A549 (cell line): ENCODE results near the gene C5orf63.
"Not testable (repeated sequence)": the region's sequence is repeated elsewhere in the genome, so short reads cannot be mapped to it uniquely, and the experiment has no call there.

Experiments used
- MAFK ChIP-seq: fragments of 450-650 bp; IDR thresholded peaks from 2 replicates; pipeline ENCODE4 v1.6.1; 2014; ENCODE audit not compliant: partially characterized antibody
- MYC ChIP-seq: IDR thresholded peaks from 2 replicates; pipeline ENCODE4 v1.6.1; 2012; ENCODE audit warnings: mild to moderate bottlenecking, inconsistent platforms, low read length, improper control_type of control experiment, borderline replicate concordance
- RAD21 ChIP-seq, 2 experiments: fragments of >200 bp in 1 of 2; sonication (Bioruptor Twin) in 1 of 2; formaldehyde crosslinking in 1 of 2; IDR thresholded peaks in 1 of 2; conservative IDR thresholded peaks in 1 of 2; 2 replicates in 1 of 2; 3 replicates in 1 of 2; pipeline ENCODE4 v1.6.1; 2012 to 2018; ENCODE audit warnings: inconsistent platforms in 1 of 2
- TF ChIP-seq, protein P1 (sequence below): fragments of >200 bp; sonication (Bioruptor Twin); formaldehyde crosslinking; IDR thresholded peaks from 3 replicates; pipeline ENCODE4 v1.5.1; 2016
- TF ChIP-seq, protein P2 (sequence below): IDR thresholded peaks from 2 replicates; pipeline ENCODE4 v1.6.1; 2012; ENCODE audit warnings: low read depth, borderline replicate concordance

DNA sequence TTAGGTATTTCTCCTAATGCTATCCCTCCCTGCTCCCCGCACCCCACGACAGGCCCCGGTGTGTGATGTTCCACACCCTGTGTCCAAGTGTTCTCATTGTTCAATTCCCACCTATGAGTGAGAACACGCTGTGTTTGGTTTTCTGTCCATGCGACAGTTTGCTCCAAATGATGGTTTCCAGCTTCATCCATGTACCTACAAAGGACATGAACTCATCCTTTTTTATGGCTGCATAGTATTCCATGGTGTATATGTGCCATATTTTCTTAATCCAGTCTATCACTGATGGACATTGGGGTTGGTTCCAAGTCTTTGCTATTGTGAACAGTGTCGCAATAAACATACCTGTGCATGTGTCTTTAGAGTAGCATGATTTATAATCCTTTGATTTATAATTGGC is 19.8 kb downstream of the C5orf63 start:
- TF ChIP-seq, protein P1, sequence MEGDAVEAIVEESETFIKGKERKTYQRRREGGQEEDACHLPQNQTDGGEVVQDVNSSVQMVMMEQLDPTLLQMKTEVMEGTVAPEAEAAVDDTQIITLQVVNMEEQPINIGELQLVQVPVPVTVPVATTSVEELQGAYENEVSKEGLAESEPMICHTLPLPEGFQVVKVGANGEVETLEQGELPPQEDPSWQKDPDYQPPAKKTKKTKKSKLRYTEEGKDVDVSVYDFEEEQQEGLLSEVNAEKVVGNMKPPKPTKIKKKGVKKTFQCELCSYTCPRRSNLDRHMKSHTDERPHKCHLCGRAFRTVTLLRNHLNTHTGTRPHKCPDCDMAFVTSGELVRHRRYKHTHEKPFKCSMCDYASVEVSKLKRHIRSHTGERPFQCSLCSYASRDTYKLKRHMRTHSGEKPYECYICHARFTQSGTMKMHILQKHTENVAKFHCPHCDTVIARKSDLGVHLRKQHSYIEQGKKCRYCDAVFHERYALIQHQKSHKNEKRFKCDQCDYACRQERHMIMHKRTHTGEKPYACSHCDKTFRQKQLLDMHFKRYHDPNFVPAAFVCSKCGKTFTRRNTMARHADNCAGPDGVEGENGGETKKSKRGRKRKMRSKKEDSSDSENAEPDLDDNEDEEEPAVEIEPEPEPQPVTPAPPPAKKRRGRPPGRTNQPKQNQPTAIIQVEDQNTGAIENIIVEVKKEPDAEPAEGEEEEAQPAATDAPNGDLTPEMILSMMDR = not testable (repeated sequence)
- TF ChIP-seq MYC; MAFK; RAD21 (conservative IDR thresholded peaks at IDR 0.05 in 1 of 2, IDR thresholded peaks at IDR 0.05 in 1 of 2): not testable (repeated sequence)
- TF ChIP-seq, protein P2, sequence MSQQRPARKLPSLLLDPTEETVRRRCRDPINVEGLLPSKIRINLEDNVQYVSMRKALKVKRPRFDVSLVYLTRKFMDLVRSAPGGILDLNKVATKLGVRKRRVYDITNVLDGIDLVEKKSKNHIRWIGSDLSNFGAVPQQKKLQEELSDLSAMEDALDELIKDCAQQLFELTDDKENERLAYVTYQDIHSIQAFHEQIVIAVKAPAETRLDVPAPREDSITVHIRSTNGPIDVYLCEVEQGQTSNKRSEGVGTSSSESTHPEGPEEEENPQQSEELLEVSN = not testable (repeated sequence)
